A549 (cell line): ENCODE results near the gene PDE7B.

Experiments used
- CTCF ChIP-seq: fragments of >200 bp; sonication (Bioruptor Twin); formaldehyde crosslinking; IDR thresholded peaks from 3 replicates; pipeline ENCODE4 v1.5.1; 2016
- EP300 ChIP-seq, 2 experiments: fragments of >200 bp; sonication (Bioruptor Twin); formaldehyde crosslinking; IDR thresholded peaks; 2 replicates in 1 of 2; 3 replicates in 1 of 2; pipeline ENCODE4 v1.6.1; 2016 to 2017
- MAX ChIP-seq: IDR thresholded peaks from 2 replicates; pipeline ENCODE4 v1.6.1; 2012
- NFE2L2 ChIP-seq: fragments of 150-350 bp; conservative IDR thresholded peaks from 2 replicates; pipeline ENCODE4 v1.6.1; 2014; ENCODE audit warnings: low read length
- NPAS2 ChIP-seq: fragments of 250-450 bp; sonication (Bioruptor Pico); IDR thresholded peaks from 2 replicates; pipeline ENCODE4 v1.8.0; 2022; ENCODE audit warnings: mild to moderate bottlenecking, moderate library complexity, borderline replicate concordance
- NR3C1 ChIP-seq: fragments of >200 bp; sonication (Bioruptor Twin); formaldehyde crosslinking; IDR thresholded peaks from 3 replicates; pipeline ENCODE4 v1.6.1; 2017
- PBX3 ChIP-seq: IDR thresholded peaks from 2 replicates; pipeline ENCODE4 v1.6.1; 2012
- POLR2A ChIP-seq: IDR thresholded peaks from 2 replicates; pipeline ENCODE4 v1.6.1; 2012; ENCODE audit warnings: mild to moderate bottlenecking, low read length
- RAD21 ChIP-seq, 2 experiments: fragments of >200 bp in 1 of 2; sonication (Bioruptor Twin) in 1 of 2; formaldehyde crosslinking in 1 of 2; IDR thresholded peaks in 1 of 2; conservative IDR thresholded peaks in 1 of 2; 2 replicates in 1 of 2; 3 replicates in 1 of 2; pipeline ENCODE4 v1.6.1; 2012 to 2018; ENCODE audit warnings: inconsistent platforms in 1 of 2
- RFX5 ChIP-seq: fragments of 450-650 bp; IDR thresholded peaks from 2 replicates; pipeline ENCODE4 v1.7.1; 2014; ENCODE audit warnings: antibody characterized with exemption, mild to moderate bottlenecking, moderate library complexity

- TF ChIP-seq CTCF = no peak
- TF ChIP-seq NPAS2 (CRISPR knock-in tag) = no peak
- no peak for TF ChIP-seq POLR2A
- no peak for TF ChIP-seq RAD21 (conservative IDR thresholded peaks at IDR 0.05 in 1 of 2, IDR thresholded peaks at IDR 0.05 in 1 of 2)
- no peak for TF ChIP-seq MAX
- no peak for TF ChIP-seq RFX5
- no peak for TF ChIP-seq NR3C1
- TF ChIP-seq EP300 (IDR thresholded peaks at IDR 0.05) = no peak
- TF ChIP-seq PBX3 = no peak
- no peak for TF ChIP-seq NFE2L2
Measured at GRCh38 chr6:136025736-136026135, 174.2 kb downstream of the PDE7B start.
